HT1080 (cell line): Measurements from ENCODE around the gene CSRNP3. TPM values are rescaled to one million over a fixed set of nuclear protein-coding genes. Genes with fewer than 3 reads are reported as not detected.

ENCODE experiments used
- DNase-seq: peaks from one replicate; pipeline ENCODE4 v3.0.0-alpha.2; 2015; ENCODE audit warnings: low read depth
- total RNA-seq: library from RNA; depleted of rRNA; stranded (reverse); fragments of >200 nt; shearing (Covaris generic); gene quantifications from 2 replicates; pipeline ENCODE4 v1.2.3, GENCODE V29; 2014

The CSRNP3 gene
- total RNA-seq, 1 experiment from 2014 or later: not detected

DNA sequence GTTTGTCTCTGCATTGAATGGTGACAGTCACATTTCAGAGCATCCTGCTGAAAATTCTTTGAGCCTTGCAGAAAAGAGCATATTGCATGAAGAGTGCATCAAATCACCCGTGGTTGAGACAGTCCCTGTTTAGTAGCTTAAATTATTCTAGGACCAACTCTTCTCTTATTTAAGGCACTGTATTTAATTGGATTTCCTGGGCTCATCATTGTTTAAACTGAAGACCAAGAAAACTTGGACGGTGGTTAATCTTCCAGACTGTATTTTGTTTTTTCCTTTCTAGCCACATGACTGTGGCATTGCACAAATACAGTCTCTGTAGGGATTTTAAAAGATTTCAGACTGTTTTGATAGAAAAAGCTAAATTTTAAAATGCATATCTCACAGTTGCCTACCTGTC, 210.1 kb downstream of the CSRNP3 start:
- DNase-seq: no peak

DNA sequence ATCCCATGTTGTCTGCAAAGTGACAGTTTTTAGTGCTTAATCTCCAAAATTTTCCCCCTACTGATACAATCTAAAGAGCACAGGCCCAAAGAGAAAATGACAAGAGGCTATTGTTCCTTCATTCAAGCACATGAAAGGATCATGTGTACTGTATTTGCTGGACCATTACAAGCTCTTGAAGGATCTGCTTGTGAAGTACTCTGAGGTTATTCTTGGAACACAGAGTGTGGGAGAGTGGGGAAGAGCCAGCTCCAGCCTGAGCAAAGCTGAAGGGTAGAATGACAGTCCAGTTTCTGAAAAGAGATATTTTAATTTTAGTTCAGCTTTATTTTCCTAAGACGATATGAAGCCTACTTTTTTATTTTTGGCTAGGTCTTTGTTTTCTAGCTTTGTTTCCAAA, 212.3 kb downstream of the CSRNP3 start:
- DNase-seq: no peak

GRCh38 chr2:165682546-165682945, 213.0 kb downstream of the CSRNP3 start:
- no peak for DNase-seq

DNA sequence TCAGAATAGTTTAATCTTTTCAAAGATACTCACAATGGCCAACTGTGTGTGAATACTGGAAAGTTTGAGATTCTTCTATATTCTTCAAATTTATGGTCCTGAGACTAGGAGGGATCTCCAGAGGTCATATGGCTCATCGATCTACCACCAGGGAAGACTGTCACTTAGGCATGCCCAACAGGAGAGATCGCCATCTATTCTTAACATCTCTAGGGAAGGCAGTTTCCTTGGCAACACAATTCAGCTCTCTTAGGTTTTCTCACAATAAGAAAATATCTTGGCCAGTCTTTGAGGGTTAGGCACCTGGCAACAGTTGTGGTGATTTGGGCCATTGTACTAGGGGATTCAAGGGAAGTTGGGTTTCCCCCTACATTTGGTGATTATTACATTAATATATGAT, 217.3 kb downstream of the CSRNP3 start:
- DNase-seq: no peak

GRCh38 chr2:165687426-165688002, 218.0 kb downstream of the CSRNP3 start:
- DNase-seq: no peak

- DNase-seq: peak; percentile 63
Observed at GRCh38 chr2:165691615-165692014, 222.1 kb downstream of the CSRNP3 start.

GRCh38 chr2:165692906-165693305, 223.4 kb downstream of the CSRNP3 start:
- no peak for DNase-seq

DNA sequence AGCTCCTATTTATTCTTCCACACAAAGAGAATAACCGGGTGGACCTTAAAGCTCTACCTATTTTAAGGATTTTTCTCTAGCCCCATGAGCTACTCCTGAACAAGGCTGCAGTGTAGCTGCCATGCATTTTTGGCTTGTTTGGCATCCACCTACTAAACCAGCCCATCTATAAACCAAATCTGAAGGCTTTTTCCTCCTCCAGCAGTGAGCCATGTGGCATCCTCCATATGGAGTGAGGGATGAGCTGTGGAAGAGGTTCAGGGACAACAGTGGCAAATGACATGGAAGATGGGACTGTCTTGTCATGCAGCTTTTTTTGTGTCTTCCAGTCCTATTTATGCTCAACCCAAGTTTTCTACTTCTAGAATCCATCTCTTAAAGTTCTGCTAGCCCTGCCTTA, 224.3 kb downstream of the CSRNP3 start:
- DNase-seq: no peak

DNA sequence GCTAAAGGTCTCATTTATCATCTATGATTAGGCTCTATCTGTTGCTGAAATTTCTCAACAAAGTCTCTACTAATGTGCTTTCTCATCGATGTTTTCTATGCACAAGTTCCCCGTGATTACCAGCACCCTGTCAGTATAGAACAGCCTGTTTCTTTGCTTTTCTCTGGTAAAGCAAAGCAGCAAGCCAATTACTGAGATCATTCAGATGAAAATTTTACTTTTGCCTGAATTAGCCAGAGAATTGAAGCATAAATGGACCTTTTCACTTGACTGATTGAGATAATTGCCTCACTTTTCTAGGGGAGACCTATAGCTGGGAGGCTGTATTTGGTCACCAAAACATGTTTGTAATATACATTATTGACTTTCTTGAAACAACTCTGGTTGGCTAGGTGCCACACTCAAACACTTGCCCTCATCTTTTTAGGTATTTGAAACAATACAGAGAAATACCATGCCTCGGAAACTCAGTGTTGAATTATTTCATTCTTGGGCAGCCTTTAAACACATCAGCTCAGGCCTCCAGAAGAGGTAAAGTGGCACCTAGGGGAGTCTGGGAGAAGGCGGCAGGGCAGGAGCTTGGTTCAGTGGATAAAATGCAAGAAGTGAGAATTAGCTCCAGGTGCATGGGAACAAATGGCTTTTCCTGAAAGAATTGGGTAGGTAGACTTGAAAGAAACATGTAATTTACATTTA, 228.4 kb downstream of the CSRNP3 start:
- no peak for DNase-seq

- DNase-seq: peak; percentile 41
Observed at GRCh38 chr2:165698444-165698884, 229.0 kb downstream of the CSRNP3 start.

GRCh38 chr2:165699946-165700345, 230.4 kb downstream of the CSRNP3 start:
- DNase-seq: no peak

- no peak for DNase-seq
Observed at GRCh38 chr2:165700531-165700930, 231.0 kb downstream of the CSRNP3 start.

GRCh38 chr2:165701147-165701546, 231.6 kb downstream of the CSRNP3 start:
- DNase-seq: no peak

DNA sequence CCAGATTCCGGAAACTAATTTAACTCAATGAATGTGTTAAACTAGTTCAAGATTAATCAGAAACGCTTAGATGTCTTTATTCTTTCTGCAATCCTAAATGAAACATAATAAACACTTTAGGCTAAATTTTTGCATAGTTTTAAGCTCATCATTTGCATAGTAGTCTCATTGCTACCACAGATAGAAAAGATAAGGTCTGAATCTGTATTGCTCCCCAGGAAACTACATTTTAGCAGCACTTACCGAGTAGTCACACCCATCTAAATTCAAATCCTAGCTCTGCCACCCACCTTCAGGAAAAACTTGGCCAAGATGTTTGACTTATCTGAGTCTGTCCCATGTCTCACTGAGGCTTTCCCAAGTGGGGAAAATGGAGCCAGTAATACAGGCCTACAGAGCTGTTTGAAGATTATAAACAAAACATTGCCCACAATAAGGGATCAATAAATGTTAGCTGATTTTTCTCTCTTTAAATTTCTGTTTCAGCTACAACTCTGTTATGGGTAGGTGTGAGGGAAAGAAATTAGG, 237.5 kb downstream of the CSRNP3 start:
- no peak for DNase-seq

- no peak for DNase-seq
Observed at GRCh38 chr2:165716091-165716490, 246.6 kb downstream of the CSRNP3 start.

DNA sequence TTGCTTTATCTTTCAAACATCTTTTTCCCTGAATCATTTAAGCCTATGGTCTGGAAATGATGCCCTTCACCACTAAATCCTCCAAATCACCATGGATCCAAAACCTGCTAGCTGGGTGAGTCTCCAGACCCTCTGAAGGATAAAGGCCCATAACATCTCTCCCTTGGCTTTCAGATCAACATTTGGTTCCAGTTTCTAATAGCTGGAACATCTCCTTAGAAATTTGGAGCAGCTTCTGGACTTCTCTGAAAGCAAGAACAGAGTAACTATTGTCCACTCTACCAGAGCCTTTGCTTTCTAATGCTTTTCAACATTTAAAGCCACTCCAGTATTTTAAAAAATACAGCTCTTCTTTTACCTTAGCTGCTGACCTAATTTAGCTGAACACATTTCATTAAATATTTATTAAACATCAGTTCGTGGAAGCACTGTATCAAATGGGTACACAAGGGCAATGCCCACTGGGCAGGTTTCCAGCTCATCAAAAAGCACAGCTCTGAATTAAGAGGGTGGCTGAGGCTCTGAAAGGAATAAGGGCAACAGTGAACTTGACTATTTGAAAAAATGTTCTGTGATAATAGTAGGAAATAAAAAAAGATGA, 249.2 kb downstream of the CSRNP3 start:
- DNase-seq: no peak

- peak; percentile 73 for DNase-seq
Observed at GRCh38 chr2:165720511-165720910, 251.0 kb downstream of the CSRNP3 start.

DNA sequence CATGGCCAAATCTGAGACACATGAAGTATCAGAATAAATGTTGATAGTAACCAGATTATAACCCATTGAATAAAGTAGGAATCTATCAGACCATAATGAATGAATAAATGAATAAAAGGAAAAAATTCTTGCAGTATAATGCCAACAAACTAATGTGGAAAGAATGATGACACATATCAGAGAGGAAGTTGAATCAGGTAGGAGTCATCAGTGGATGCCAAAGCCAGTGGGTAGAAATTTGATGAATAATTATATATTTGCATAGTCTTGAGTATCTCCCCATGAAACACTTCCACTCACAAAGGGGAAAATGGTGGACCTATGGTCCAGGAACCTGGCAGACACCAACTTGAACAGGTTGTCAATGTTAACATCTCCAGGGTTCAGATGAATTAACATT, 255.9 kb downstream of the CSRNP3 start:
- peak; percentile 84 for DNase-seq
